ENCODE measurements around the gene AQP5.

DNA sequence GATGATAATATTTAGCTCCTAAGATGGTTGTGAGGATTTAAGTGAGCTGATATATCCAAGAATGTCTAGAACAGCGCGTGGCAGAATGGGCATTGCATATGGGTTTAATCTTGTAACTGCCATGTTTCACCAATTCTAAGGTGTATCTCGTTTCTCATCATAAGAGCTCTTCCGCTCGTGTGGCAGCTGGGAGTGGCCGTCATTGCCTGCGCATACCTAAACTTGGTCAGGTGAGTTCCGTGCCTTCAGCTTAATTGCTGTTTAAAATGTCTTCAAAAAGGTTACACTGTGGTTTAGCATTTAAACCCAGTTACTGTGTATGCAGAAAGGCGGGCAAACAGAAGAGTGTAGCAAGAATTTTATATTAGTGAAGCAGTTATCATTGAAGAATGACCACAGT, 15.6 kb upstream of the AQP5 start:
- TF ChIP-seq CEBPB (IDR thresholded peaks at IDR 0.05), result no peak
- TF ChIP-seq NFIC (IDR thresholded peaks at IDR 0.05), result no peak
- no peak for TF ChIP-seq EP300 (IDR thresholded peaks at IDR 0.05; ENCODE audit: borderline replicate concordance)
- TF ChIP-seq, protein P1, sequence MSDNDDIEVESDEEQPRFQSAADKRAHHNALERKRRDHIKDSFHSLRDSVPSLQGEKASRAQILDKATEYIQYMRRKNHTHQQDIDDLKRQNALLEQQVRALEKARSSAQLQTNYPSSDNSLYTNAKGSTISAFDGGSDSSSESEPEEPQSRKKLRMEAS (IDR thresholded peaks at IDR 0.05), result no peak
- no peak for TF ChIP-seq YY1 (IDR thresholded peaks at IDR 0.05; ENCODE audit: low read depth)
- TF ChIP-seq, protein P2, sequence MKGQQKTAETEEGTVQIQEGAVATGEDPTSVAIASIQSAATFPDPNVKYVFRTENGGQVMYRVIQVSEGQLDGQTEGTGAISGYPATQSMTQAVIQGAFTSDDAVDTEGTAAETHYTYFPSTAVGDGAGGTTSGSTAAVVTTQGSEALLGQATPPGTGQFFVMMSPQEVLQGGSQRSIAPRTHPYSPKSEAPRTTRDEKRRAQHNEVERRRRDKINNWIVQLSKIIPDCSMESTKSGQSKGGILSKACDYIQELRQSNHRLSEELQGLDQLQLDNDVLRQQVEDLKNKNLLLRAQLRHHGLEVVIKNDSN (IDR thresholded peaks at IDR 0.05), result no peak
- no peak for TF ChIP-seq TCF12 (IDR thresholded peaks at IDR 0.05; ENCODE audit: low read depth)
- no peak for TF ChIP-seq FOXM1 (IDR thresholded peaks at IDR 0.05; ENCODE audit: borderline replicate concordance, low read depth)
- no peak for TF ChIP-seq CREB1 (IDR thresholded peaks at IDR 0.05; ENCODE audit: low read depth)
- TF ChIP-seq, protein P3, sequence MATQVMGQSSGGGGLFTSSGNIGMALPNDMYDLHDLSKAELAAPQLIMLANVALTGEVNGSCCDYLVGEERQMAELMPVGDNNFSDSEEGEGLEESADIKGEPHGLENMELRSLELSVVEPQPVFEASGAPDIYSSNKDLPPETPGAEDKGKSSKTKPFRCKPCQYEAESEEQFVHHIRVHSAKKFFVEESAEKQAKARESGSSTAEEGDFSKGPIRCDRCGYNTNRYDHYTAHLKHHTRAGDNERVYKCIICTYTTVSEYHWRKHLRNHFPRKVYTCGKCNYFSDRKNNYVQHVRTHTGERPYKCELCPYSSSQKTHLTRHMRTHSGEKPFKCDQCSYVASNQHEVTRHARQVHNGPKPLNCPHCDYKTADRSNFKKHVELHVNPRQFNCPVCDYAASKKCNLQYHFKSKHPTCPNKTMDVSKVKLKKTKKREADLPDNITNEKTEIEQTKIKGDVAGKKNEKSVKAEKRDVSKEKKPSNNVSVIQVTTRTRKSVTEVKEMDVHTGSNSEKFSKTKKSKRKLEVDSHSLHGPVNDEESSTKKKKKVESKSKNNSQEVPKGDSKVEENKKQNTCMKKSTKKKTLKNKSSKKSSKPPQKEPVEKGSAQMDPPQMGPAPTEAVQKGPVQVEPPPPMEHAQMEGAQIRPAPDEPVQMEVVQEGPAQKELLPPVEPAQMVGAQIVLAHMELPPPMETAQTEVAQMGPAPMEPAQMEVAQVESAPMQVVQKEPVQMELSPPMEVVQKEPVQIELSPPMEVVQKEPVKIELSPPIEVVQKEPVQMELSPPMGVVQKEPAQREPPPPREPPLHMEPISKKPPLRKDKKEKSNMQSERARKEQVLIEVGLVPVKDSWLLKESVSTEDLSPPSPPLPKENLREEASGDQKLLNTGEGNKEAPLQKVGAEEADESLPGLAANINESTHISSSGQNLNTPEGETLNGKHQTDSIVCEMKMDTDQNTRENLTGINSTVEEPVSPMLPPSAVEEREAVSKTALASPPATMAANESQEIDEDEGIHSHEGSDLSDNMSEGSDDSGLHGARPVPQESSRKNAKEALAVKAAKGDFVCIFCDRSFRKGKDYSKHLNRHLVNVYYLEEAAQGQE (IDR thresholded peaks at IDR 0.05; ENCODE audit: low read depth), result no peak
- TF ChIP-seq ZBTB7A (IDR thresholded peaks at IDR 0.05; ENCODE audit: low read depth), result no peak
- no peak for TF ChIP-seq RAD21 (IDR thresholded peaks at IDR 0.05; ENCODE audit: low read depth)
- no peak for TF ChIP-seq TEAD4 (IDR thresholded peaks at IDR 0.05)

Measured in Ishikawa (cell line).